Brain pericyte (primary cell): Measurements from ENCODE around the gene GGTLC2.
"Not testable (repeated sequence)": the region's sequence is repeated elsewhere in the genome, so short reads cannot be mapped to it uniquely, and the experiment has no call there.

ENCODE experiments used
- DNase-seq: peaks from one replicate; pipeline ENCODE4 v3.0.0-alpha.2; 2012; ENCODE audit warnings: low read depth, low spot score

The GGTLC2 gene

GRCh38 chr22:22644314-22644713 lies at the start of gene GGTLC2:
Gene GGTLC2 (plus strand): TSS chr22:22644614. CDS start chr22:22646346, 1,732 bp downstream.
- not testable (repeated sequence) for DNase-seq

- no peak for DNase-seq
Observed at GRCh38 chr22:22595001-22595835, 49.2 kb upstream of the GGTLC2 start.

- no peak for DNase-seq
Observed at GRCh38 chr22:22598144-22598543, 46.3 kb upstream of the GGTLC2 start.

GRCh38 chr22:22599248-22599647 lies 45.2 kb upstream of the GGTLC2 start:
- DNase-seq: no peak

GRCh38 chr22:22600531-22601261 lies 43.7 kb upstream of the GGTLC2 start:
- no peak for DNase-seq

- no peak for DNase-seq
Observed at GRCh38 chr22:22603470-22603947, 40.9 kb upstream of the GGTLC2 start.

GRCh38 chr22:22604326-22605073 lies 39.9 kb upstream of the GGTLC2 start:
- no peak for DNase-seq

GRCh38 chr22:22605074-22605404 lies 39.4 kb upstream of the GGTLC2 start:
- DNase-seq: no peak

GRCh38 chr22:22608022-22608421 lies 36.4 kb upstream of the GGTLC2 start:
- DNase-seq: not testable (repeated sequence)

- DNase-seq: no peak
Observed at GRCh38 chr22:22609291-22609690, 35.1 kb upstream of the GGTLC2 start.

- no peak for DNase-seq
Observed at GRCh38 chr22:22612516-22612915, 31.9 kb upstream of the GGTLC2 start.

GRCh38 chr22:22614065-22614464 lies 30.3 kb upstream of the GGTLC2 start:
- no peak for DNase-seq

- DNase-seq: no peak
Observed at GRCh38 chr22:22616636-22617035, 27.8 kb upstream of the GGTLC2 start.

- no peak for DNase-seq
Observed at GRCh38 chr22:22618448-22618847, 26.0 kb upstream of the GGTLC2 start.

GRCh38 chr22:22618923-22619322 lies 25.5 kb upstream of the GGTLC2 start:
- DNase-seq: no peak

GRCh38 chr22:22619765-22620414 lies 24.5 kb upstream of the GGTLC2 start:
- no peak for DNase-seq

GRCh38 chr22:22628546-22629495 lies 15.6 kb upstream of the GGTLC2 start:
- not testable (repeated sequence) for DNase-seq

- DNase-seq: not testable (repeated sequence)
Observed at GRCh38 chr22:22631223-22631652, 13.2 kb upstream of the GGTLC2 start.

GRCh38 chr22:22632226-22632625 lies 12.2 kb upstream of the GGTLC2 start:
- DNase-seq: not testable (repeated sequence)

GRCh38 chr22:22633533-22633932 lies 10.9 kb upstream of the GGTLC2 start:
- not testable (repeated sequence) for DNase-seq
